CD4-positive, alpha-beta T cell treated with Interleukin-21 for 1 hour (primary cell): ENCODE data around the gene CIROP.

ENCODE experiments used
- DNase-seq: peaks from one replicate; pipeline ENCODE4 v3.0.0-alpha.2; 2020

CIROP gene

DNA sequence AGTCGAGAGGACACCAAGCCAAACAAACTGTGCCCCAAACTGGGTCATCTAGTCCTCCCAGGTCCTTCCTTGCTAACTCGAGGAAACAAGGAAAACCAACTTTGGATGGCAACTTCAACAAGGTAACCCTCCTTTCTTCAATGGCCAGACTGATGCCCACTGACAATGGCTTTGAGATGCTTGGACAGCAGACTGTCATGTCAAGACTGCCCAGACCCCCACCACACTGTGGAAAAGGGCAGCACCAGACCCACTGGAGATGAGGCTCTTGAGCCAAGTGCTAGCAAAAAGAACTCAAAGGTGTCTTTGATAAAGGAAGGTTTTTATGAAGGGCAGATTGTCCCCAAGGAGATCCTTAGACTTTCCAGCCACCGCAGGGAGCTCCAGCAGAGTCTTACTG, 38.4 kb downstream of the CIROP start:
- DNase-seq: no peak

DNA sequence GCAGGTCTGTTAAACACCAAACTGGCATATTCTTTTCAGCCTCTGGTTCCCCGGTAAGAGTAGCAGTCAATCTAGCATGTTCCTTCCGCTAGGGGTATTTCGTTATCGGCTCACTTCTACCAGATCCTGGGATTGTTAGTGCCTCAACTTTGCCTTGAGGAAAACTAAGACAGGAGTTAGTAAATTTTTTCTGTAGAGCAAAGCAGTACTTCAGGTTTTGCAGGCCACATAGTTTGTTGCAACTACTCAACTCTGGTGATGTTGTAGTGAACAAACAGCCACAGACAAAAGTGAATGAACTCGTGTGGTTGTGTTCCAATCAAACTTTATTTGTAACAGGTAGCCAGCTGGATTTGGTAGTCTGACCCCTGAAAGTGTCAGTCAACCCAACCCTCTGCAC, 41.2 kb downstream of the CIROP start:
- no peak for DNase-seq

DNA sequence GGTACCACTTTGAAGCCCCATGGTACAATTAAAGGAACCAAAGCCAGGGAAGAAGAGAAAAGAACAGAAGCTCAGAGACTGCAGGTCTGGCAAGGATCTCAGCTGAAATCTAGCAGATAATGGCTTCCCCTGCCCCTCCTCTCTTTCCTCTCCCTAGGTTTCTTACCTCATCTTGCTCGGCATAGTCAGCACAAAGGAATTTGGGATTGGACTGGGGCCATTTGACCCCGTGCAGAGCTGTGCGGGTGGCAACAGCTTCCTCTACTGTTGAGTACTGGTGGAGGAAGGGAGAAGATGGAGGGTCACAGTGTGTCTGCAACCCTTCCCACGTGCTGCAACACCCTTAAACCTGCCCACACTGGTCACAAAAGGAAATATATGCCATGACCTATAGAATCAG, 42.8 kb downstream of the CIROP start:
- DNase-seq: no peak

DNA sequence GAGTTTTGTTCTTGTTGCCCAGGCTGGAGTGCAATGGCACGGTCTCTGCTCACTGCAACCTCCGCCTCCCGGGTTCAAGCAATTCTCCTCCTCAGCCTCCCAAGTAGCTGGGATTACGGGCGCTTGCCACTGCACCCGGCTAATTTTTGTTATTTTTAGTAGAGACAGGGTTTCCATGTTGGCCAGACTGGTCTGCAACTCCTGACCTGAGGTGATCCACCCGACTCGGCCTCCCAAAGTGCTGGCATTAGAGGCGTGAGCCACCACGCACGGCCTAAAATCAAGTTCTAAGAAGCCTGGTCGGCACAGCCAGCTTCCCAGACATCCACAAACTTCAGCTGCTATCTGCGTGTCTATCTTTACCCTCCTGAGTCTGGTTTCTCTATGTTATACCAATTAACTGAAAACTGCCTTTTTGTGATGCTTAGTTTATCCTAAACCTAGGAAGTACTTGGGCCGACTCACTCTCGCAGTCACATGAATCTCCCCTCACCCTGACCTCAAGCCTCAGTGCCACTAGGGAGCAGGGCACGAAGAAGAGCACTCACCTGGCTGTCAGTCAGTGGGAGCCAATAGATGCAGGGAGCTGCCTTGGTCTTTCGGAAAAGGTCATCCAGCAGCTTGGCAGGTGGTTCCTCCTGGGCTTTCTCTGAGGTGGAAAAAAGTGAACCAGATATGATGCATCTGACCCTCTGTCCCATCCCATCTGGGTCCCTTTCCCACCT, 44.1 kb downstream of the CIROP start:
- DNase-seq: no peak

DNA sequence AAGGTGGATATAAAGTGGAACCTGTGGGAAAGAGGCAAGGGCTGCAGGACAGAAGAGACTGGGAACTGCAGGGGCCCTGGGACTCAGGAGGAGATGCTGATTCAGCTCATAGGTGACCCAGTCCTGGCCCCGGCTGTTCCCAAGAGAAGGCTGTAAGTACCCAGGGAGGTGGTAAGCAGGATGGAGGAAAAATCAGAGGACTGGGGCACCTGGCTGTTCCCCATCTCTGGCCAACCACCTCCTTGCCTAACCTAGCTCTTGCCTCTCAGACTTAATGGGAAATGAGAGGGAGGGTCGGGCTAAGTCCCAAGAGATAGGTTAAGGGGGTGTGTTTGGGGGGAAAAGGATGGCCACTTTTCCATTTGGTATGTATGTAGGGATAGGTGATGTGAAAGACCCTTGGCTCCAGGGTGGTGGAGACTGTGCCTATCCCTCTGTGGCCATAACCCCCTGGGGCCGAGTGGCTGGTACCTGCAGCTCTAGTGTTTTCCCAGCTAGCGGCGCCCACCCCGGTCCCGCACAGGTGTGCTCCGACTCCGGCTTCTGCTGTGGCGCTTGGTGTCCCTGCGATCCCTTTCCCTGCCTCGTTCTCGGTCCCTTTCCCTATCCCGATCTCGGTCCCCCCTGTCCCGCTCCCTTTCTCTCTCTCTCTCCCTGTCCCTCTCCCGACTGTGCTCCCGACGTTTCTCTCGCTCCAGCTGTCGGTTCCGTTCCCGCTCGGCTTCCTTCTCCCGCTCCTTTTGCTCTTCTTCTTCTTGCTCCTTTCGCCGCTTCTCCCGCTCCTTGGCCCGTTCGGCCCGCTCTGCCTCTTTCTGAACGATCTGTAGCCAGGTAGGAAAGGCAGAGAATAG, 45.9 kb downstream of the CIROP start:
- no peak for DNase-seq

DNA sequence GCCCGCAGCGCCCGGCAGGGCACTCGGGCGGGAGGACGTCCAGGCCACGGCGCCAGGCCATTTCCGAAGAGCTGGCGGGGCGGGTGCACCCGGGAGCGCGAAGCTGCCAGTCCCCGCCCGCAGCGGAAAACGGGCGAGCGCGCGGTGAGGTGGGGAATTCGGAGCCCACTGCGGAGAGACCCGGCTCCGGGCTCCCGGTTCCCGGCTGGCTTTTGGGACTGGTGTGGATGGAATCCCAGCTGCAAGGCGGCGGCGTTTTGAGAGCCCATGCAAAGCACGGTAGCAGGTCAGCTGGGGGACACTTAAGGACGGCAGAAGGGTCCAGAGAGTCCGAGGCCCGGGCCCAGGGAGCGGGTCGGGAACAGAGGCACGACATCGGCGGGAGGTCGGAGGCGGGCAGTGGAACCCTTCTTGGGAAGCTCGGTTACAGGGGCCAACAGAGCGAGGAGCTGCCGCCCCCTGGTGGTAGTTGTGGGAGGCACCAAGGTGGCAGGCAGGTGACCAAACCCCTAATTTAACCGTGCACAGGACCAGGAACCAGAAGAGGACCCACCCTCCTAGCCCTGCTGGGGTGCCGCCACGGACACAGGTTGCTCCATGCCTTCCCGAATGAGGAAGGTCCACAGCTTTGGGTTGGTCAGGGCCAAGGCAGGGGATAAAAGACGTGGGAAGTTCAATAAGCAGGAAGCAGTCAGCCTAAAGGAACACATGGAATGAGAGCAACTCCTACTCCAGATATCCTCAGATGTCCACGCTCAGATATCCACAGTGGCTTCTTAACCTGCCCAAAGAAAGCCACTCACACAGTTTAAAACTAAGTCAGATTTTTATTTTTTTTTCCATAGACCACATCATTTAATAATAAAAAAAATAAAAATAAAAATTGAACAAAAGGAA, 46.8 kb downstream of the CIROP start:
- DNase-seq: peak; percentile 86

DNA sequence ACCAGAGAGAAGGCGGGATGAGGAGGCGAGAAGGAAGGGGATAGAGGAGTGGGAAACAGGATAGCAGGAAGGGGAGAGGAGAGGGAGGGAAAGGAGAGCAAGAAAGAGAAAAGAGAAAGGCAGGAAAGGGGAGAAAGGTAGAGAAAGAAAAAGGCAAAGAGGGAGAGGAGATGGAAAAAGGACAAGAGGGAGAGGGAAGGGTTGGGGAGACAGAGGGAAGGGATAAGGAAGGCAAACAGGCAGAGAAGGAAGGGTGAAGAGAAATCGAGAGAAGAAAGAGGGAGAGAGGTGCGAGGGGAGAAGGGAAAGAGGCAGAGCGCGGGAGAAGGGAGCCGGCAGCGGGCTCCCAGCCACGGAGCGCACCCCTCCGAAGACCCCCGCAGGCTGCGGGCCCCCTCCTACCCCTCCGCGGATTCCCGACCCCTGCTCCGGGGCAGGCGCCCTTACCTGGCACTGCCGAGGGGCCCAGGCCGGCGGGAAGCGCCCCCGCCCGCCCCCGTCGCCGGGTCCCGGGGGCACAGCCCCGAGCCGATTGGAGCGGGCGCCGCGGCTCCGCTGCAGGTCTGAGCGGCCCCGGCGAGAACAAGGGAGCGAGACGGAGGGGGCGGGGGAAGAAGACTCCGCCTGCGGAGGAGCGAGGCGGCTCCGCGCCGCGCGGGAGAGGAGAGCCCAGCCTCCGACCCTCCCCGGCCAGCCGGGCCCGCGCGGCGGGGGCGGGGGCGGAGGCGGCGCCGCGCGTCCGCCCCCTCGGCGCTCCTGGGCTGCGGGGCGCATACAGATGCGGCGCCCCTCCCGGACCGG, 47.6 kb downstream of the CIROP start, which contains the start of gene CDH24:
Gene CDH24 (minus strand): TSS at position 565 of the 801 bp plus-strand sequence. CDS start 1,787 bp downstream, outside the sequence.
- peak; percentile 74 for DNase-seq

DNA sequence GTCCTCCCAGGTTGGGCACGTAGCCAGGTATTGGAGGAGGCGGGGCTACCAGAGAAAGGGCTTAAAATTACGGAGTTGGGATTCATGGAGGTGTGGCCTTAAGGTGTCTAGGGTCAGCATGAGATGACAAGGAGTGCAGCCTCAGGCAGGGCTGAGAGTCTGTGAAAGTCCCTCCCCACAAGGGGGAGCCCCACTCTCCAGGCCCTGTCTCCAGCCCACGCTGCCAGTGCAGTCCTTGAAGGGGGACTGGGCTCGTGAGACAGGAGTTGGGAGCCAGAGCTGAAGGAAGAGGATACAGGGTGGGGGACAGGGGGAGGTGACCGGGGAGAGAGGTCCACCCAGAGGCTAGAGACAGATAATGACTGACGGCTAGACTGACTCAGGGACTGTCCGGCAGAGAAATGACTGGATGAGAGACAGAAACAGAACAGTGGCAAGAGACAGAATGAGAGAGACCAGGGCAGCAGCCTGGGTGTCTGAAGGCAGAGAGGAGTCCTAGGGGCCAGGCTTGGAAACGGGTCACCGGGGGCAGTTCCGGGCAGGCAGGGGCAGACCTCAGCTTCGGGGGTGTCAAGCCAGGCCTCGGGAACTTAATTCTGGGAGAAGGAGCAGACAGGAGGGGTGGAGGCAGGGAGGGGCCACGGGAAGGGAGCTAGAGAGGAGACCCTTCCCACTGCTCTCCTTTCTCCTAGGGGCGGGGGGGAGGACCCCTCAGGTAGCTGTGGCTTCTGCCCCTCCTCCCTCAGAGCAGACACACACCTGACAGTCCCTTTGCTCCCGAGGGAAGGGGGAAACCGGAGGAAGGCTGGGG, 48.4 kb downstream of the CIROP start:
- peak; percentile 74 for DNase-seq

DNA sequence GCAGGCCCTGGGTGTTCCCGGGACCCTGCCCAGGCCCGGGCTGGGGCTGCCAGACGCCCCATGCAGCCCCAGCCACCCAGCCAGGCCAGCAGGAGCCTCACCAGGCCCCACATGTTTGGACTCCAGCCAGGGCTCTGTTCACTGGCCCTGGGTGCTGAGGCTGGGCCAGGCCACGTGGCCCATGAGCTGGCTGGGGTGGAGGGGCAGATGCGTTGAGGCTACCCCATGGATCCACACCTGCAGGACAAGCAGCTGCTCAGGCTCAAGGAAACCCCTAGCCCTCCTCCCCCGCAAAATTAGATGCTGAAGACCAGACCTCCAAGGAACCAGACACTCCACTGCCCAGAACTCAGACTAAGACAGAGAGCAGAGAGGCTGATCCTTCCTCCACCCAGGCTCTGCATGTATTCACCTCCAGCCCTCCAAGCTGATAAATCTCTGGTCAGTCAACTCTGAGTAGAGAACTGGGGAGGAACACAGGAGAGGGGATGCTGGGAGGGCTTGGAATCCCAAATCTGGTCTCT, 49.1 kb downstream of the CIROP start:
- no peak for DNase-seq

DNA sequence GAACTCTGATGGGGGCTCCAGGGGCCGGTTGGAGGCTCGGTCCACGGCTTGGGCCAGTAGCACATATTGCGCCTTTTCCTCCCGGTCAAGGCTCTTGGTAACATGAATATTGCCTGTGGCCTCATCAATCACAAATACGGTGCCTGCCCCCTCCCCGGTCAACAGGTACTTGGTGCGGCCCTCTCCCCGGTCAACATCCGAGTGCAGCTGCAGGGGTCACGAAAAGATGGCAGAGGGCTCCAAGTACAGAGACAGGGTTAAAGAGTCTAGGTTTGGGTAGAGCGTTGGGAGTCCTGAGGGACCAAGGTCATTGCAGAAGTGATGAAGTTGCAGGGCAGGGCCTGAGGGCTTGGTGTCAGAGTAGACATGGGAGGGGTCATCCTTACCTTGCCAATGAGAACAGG, 49.6 kb downstream of the CIROP start:
- no peak for DNase-seq

DNA sequence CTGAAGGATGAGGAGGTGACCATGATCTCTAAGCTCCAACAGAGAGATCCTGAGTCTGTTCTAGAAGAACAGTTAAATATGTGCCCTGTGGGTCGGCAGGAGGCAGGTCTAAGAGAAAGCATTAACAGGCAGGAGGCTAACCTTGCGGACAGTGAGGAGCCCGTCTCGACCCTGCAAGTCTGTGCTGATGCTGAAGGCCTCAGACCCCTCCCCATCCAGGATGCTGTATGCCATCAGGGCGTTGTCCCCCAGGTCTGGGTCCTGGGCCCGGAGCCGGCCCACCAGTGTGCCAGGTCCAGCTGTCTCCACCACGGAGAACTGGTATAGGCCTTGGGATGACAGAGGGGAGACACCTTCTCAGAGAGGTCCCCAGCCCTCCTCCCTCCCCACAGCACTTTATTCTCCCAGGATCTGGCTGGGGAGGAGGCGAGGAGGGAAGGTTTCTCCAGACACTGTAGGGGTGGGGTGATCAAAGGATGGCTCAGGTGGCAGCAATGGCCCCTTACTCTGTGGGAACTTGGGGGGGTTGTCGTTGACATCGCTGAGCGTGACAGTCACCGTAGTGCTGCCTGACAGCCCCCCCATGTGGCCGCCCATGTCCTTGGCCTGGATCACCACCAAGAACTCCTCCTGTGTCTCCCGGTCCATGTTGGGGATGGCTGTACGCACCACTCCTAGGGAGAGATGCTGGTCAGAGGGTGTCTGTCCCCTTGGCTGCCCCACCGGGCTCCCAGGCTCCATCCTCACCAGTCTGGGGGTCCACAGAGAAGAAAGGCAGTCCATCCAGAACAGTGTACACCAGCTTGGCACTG, 50.6 kb downstream of the CIROP start:
- peak; percentile 12 for DNase-seq

DNA sequence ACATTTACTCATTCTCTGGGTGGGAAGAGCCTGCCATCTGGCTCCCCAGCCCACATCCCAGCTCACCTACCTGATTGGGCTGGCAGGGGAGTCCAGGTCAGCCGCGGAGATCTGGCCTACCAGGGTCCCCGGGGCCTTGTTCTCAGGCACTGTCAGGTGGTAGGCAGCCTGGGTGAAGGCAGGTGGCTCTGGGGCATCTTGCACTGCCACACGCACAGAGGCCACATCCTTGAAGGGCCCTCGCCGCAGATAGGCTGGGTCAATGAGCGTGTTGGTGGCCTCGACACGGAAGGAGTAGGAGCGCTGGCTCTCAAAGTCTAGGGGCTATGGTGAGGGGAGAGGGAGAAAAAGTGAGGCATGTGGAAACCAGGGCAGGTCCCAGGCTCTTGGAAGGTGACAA, 51.4 kb downstream of the CIROP start:
- DNase-seq: no peak

DNA sequence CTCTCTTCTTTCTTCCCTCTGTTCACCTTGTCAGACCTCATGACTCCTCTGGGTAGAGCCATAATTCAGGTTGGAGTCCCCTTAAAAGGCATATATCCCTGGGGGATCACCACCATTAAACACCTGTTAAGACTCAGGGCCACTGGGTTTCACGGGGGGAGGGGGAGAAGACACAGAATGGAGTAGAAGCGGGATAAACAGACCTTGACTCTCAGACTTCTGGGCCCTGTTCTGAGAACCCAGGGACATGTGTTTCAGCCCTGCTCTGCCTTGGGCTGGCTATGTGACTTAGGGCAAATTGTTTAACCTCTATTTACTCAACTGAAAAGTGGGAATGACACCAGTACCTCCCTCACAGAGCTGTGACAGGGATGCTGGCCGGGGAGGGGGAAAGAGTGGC, 52.1 kb downstream of the CIROP start:
- DNase-seq: no peak

DNA sequence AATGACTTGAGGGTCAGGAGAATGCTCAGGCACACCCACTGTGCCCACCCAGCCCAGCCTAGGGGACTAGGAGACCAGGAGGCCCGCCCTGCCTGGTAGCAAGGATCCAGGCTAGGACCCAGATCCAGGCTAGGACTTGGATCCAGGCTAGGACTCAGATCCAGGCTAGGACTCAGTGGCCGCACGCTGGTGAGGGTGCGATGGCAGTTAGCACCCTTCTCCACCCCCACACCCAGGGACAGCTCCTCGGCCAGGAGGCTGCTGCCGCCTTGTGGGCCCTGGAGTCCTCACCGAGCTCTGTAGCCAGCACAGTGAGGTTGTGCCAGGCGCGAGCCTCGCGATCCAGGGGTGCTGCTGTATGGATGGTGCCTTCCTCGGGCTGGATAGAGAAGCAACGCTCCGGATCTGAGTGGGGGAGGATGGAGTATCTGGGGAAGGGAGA, 52.6 kb downstream of the CIROP start:
- no peak for DNase-seq

DNA sequence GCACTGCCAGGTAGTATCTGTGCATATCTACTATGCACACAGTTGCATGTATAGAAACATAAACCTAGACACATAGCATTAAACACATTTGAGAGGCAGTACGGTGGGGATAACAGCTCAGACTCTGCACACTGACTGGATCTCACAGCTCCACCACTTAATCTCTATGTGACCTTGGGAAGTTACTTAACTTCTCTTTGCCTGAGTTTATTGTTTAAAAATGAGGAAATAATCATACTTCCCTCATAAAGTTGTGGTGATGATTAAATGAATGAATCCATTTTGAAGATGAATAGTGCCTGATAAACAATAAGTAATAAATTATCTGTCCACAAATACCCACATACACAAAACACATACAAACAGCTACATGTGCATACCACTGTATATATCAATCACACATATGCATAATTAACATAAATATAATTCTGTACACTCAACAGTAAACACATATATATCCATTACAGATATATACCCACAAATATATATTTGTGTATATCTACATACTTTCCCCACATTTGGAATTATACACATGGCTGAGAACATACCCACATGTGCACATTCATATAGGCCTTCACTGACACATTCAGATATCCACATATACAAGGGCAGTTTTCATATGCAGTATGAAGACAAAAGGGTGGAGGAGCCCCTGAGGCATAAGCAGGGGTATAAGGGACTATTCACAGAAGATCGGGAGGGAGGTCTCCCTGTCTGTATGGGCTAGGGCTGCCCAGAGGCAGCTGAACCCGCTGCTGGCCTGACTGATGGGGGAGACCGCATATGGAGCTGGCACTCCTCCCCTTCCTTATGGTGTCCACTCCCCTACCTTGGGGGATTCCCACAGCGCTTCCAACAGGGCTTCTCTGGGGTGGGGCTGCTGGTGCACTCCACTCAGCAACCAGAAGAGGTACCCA, 53.4 kb downstream of the CIROP start:
- no peak for DNase-seq
